ENCODE results near the gene GLDN.
"Not testable (repeated sequence)": the region's sequence is repeated elsewhere in the genome, so short reads cannot be mapped to it uniquely, and the experiment has no call there.

GLDN gene

GRCh38 chr15:51446029-51446744 lies 104.7 kb downstream of the GLDN start:
- H3K27me3 ChIP-seq (ENCODE audit: control insufficient read depth in 1 of 2, insufficient read depth in 2 of 2, low read length in 2 of 2); H3K4me1 ChIP-seq (ENCODE audit: control insufficient read depth, insufficient read depth, low read length); H3K9me3 ChIP-seq (ENCODE audit: control insufficient read depth in 2 of 2, low read length in 2 of 2); H3K27ac ChIP-seq (ENCODE audit: low read length); H3K4me3 ChIP-seq (ENCODE audit: low read length in 2 of 2); H3K9ac ChIP-seq (ENCODE audit: low read length in 2 of 2): not testable (repeated sequence)
- H3K36me3 ChIP-seq (ENCODE audit: control insufficient read depth in 2 of 2, insufficient read depth in 2 of 2, low read length in 2 of 2), result peaks cover 13 to 18% of the 10 kb centered on the region in 2 donors

- no peak overlapping the region for H3K4me3 ChIP-seq (ENCODE audit: low read length in 2 of 2)
- no peak overlapping the region for H3K27ac ChIP-seq (ENCODE audit: low read length)
- H3K27me3 ChIP-seq (ENCODE audit: control insufficient read depth in 1 of 2, insufficient read depth in 2 of 2, low read length in 2 of 2), result no peaks in the 10 kb centered on the region
- no peak overlapping the region for H3K9ac ChIP-seq (ENCODE audit: low read length in 2 of 2)
- H3K4me1 ChIP-seq (ENCODE audit: control insufficient read depth, insufficient read depth, low read length), result no peaks in the 10 kb centered on the region
- no peaks in the 10 kb centered on the region for H3K9me3 ChIP-seq (ENCODE audit: control insufficient read depth in 2 of 2, low read length in 2 of 2)
- peaks cover 13 to 18% of the 10 kb centered on the region in 2 donors for H3K36me3 ChIP-seq (ENCODE audit: control insufficient read depth in 2 of 2, insufficient read depth in 2 of 2, low read length in 2 of 2)
Measured at GRCh38 chr15:51447855-51448621, 106.6 kb downstream of the GLDN start.

- Histone ChIP-seq H3K4me1 (ENCODE audit: control insufficient read depth, insufficient read depth, low read length) (no peaks in the 10 kb centered on the region), H3K36me3 (ENCODE audit: control insufficient read depth in 2 of 2, insufficient read depth in 2 of 2, low read length in 2 of 2) (peaks cover 13 to 18% of the 10 kb centered on the region in 2 donors), H3K4me3 (ENCODE audit: low read length in 2 of 2) (no peak overlapping the region), H3K27me3 (ENCODE audit: control insufficient read depth in 1 of 2, insufficient read depth in 2 of 2, low read length in 2 of 2) (no peaks in the 10 kb centered on the region), H3K9me3 (ENCODE audit: control insufficient read depth in 2 of 2, low read length in 2 of 2) (no peaks in the 10 kb centered on the region), H3K27ac (ENCODE audit: low read length) (no peak overlapping the region), H3K9ac (ENCODE audit: low read length in 2 of 2) (no peak overlapping the region)
Measured at GRCh38 chr15:51448622-51449399, 107.4 kb downstream of the GLDN start.

- Histone ChIP-seq H3K4me3 (ENCODE audit: low read length in 2 of 2) (no peak overlapping the region), H3K4me1 (ENCODE audit: control insufficient read depth, insufficient read depth, low read length) (no peaks in the 10 kb centered on the region), H3K27me3 (ENCODE audit: control insufficient read depth in 1 of 2, insufficient read depth in 2 of 2, low read length in 2 of 2) (no peaks in the 10 kb centered on the region), H3K27ac (ENCODE audit: low read length) (no peak overlapping the region), H3K36me3 (ENCODE audit: control insufficient read depth in 2 of 2, insufficient read depth in 2 of 2, low read length in 2 of 2) (peaks cover 16 to 18% of the 10 kb centered on the region in 2 donors), H3K9ac (ENCODE audit: low read length in 2 of 2) (no peak overlapping the region), H3K9me3 (ENCODE audit: control insufficient read depth in 2 of 2, low read length in 2 of 2) (no peaks in the 10 kb centered on the region)
Measured at GRCh38 chr15:51450001-51450400, 108.5 kb downstream of the GLDN start.
